Measurements from ENCODE around the gene TFPT.

- TF ChIP-seq MAX (IDR thresholded peaks at IDR 0.05) (no peak), RAD21 (IDR thresholded peaks at IDR 0.05; ENCODE audit: low read depth) (no peak), CEBPB (IDR thresholded peaks at IDR 0.05) (no peak), TEAD4 (IDR thresholded peaks at IDR 0.05) (no peak), EP300 (IDR thresholded peaks at IDR 0.05; ENCODE audit: borderline replicate concordance) (no peak), FOXM1 (IDR thresholded peaks at IDR 0.05; ENCODE audit: borderline replicate concordance, low read depth) (no peak), YY1 (IDR thresholded peaks at IDR 0.05; ENCODE audit: low read depth) (no peak)
- TF ChIP-seq, protein P1, sequence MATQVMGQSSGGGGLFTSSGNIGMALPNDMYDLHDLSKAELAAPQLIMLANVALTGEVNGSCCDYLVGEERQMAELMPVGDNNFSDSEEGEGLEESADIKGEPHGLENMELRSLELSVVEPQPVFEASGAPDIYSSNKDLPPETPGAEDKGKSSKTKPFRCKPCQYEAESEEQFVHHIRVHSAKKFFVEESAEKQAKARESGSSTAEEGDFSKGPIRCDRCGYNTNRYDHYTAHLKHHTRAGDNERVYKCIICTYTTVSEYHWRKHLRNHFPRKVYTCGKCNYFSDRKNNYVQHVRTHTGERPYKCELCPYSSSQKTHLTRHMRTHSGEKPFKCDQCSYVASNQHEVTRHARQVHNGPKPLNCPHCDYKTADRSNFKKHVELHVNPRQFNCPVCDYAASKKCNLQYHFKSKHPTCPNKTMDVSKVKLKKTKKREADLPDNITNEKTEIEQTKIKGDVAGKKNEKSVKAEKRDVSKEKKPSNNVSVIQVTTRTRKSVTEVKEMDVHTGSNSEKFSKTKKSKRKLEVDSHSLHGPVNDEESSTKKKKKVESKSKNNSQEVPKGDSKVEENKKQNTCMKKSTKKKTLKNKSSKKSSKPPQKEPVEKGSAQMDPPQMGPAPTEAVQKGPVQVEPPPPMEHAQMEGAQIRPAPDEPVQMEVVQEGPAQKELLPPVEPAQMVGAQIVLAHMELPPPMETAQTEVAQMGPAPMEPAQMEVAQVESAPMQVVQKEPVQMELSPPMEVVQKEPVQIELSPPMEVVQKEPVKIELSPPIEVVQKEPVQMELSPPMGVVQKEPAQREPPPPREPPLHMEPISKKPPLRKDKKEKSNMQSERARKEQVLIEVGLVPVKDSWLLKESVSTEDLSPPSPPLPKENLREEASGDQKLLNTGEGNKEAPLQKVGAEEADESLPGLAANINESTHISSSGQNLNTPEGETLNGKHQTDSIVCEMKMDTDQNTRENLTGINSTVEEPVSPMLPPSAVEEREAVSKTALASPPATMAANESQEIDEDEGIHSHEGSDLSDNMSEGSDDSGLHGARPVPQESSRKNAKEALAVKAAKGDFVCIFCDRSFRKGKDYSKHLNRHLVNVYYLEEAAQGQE (IDR thresholded peaks at IDR 0.05; ENCODE audit: low read depth) = no peak
Measured at GRCh38 chr19:54138489-54139256, 23.2 kb upstream of the TFPT start.
